ENCODE results near the gene TTLL6. TPM values are rescaled to one million over a fixed set of nuclear protein-coding genes. Genes with fewer than 3 reads are reported as not detected.

Gene TTLL6
- total RNA-seq, 1 experiment from 2014 or later, result 3.4 TPM

GRCh38 chr17:48834973-48835372 lies 17.9 kb upstream of the TTLL6 start:
- DNase-seq (ENCODE audit: low spot score) (no peak), ATAC-seq (no peak)
- POLR2A ChIA-PET, result no interaction called here
- CTCF ChIA-PET, result interaction anchor here (1.3 to 2.8 kb wide), 4 partner anchors 30 to 50 kb away, joined by 4 to 13 read pairs (median 8); no protein-coding TSS in a partner anchor
- Mint-ChIP-seq H3K36me3 (no peaks in the 10 kb centered on the region), H3K4me3 (no peak overlapping the region), H3K27me3 (ENCODE audit: low read depth) (no peaks in the 10 kb centered on the region; the same call in 1 of the 2 replicates), H3K4me1 (peaks cover 3% of the 10 kb centered on the region; the same call in 1 of the 2 replicates), H3K27ac (no peak overlapping the region), H3K9me3 (no peaks in the 10 kb centered on the region)
- TF ChIP-seq ZNF121 (CRISPR knock-in tag; IDR thresholded peaks at IDR 0.05) (no peak), ZNF532 (CRISPR knock-in tag; IDR thresholded peaks at IDR 0.05; ENCODE audit: borderline replicate concordance) (no peak), USF1 (CRISPR knock-in tag; IDR thresholded peaks at IDR 0.05) (no peak), JAZF1 (CRISPR knock-in tag; IDR thresholded peaks at IDR 0.05) (no peak), ZNF671 (CRISPR knock-in tag; IDR thresholded peaks at IDR 0.05) (no peak), TEAD4 (CRISPR knock-in tag; IDR thresholded peaks at IDR 0.05) (no peak), SMAD4 (CRISPR knock-in tag; IDR thresholded peaks at IDR 0.05) (no peak), AFF4 (CRISPR knock-in tag; IDR thresholded peaks at IDR 0.05; ENCODE audit: borderline replicate concordance) (no peak), ATF2 (CRISPR knock-in tag; IDR thresholded peaks at IDR 0.05; ENCODE audit: borderline replicate concordance, low read depth) (no peak), ZNF512 (CRISPR knock-in tag; IDR thresholded peaks at IDR 0.05; ENCODE audit: borderline replicate concordance) (no peak), GABPB1 (CRISPR knock-in tag; IDR thresholded peaks at IDR 0.05) (no peak), ELF4 (CRISPR knock-in tag; IDR thresholded peaks at IDR 0.05; ENCODE audit: low read depth) (no peak), MXD4 (CRISPR knock-in tag; IDR thresholded peaks at IDR 0.05; ENCODE audit: borderline replicate concordance) (no peak)
- TF ChIP-seq, protein P1, sequence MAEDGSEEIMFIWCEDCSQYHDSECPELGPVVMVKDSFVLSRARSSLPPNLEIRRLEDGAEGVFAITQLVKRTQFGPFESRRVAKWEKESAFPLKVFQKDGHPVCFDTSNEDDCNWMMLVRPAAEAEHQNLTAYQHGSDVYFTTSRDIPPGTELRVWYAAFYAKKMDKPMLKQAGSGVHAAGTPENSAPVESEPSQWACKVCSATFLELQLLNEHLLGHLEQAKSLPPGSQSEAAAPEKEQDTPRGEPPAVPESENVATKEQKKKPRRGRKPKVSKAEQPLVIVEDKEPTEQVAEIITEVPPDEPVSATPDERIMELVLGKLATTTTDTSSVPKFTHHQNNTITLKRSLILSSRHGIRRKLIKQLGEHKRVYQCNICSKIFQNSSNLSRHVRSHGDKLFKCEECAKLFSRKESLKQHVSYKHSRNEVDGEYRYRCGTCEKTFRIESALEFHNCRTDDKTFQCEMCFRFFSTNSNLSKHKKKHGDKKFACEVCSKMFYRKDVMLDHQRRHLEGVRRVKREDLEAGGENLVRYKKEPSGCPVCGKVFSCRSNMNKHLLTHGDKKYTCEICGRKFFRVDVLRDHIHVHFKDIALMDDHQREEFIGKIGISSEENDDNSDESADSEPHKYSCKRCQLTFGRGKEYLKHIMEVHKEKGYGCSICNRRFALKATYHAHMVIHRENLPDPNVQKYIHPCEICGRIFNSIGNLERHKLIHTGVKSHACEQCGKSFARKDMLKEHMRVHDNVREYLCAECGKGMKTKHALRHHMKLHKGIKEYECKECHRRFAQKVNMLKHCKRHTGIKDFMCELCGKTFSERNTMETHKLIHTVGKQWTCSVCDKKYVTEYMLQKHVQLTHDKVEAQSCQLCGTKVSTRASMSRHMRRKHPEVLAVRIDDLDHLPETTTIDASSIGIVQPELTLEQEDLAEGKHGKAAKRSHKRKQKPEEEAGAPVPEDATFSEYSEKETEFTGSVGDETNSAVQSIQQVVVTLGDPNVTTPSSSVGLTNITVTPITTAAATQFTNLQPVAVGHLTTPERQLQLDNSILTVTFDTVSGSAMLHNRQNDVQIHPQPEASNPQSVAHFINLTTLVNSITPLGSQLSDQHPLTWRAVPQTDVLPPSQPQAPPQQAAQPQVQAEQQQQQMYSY (CRISPR knock-in tag; IDR thresholded peaks at IDR 0.05), result no peak

All from WTC11 (cell line).